H1 (cell line): ENCODE measurements around the gene SSTR4. TPM values are rescaled to one million over a fixed set of nuclear protein-coding genes. Genes with fewer than 3 reads are reported as not detected.

Experiments used
- TBP ChIP-seq: IDR thresholded peaks from 2 replicates; pipeline ENCODE4 v1.6.1; 2011; ENCODE audit warnings: low read depth, low read length, improper control_type of control experiment
- polyA plus RNA-seq, 7 experiments: library from polyadenylated mRNA; depleted of rRNA in 3 of 7; stranded (reverse) in 5 of 7; unstranded in 2 of 7; fragments of >200 nt in 5 of 7; fragments of 200-250 nt in 2 of 7; gene quantifications; 1 replicate in 5 of 7; 2 replicates in 1 of 7; 4 replicates in 1 of 7; pipeline versions ENCODE4 v1.2.1 to v1.2.3, GENCODE V29; 2011 to 2013; ENCODE audit warnings: missing spikeins in 2 of 7, mixed read lengths in 2 of 7
- total RNA-seq: library from RNA; stranded (reverse); fragmentation: NEBNext Ultra II Directional; extraction: Animal tissue kit (Norgen Biotek cat#: 25700); gene quantifications from 2 replicates; pipeline ENCODE4 v1.2.1, GENCODE V29; 2021

The SSTR4 gene
- total and polyA plus RNA-seq, 2 of the 8 experiments (the other 6 are each of a cell fraction or from before 2014, with no cell fraction given): 0.05 TPM; not detected in 1

GRCh38 chr20:23007462-23007861 lies 27.6 kb upstream of the SSTR4 start (continued):
- TF ChIP-seq TBP: no peak
